Uterus (tissue), 2 donors: Measurements from ENCODE around the gene FBXO7.

ENCODE experiments used
- POLR2A ChIP-seq, 2 donors: fragments of 450-650 bp; IDR thresholded peaks; one replicate each; pipeline ENCODE4 v1.6.1; 2016; ENCODE audit warnings: antibody characterized with exemption in 2 of 2, mild to moderate bottlenecking in 1 of 2, moderate library complexity in 1 of 2
- TF ChIP-seq, protein P1 (sequence below), 4 experiments: fragments of 200-600 bp in 2 of 4; fragments of 450-650 bp in 2 of 4; sonication (generic) in 2 of 4; IDR thresholded peaks; one replicate each; pipeline ENCODE4 v1.5.1; 2016 to 2019; ENCODE audit warnings: antibody characterized with exemption in 4 of 4, mild to moderate bottlenecking in 2 of 4, moderate library complexity in 1 of 4

DNA sequence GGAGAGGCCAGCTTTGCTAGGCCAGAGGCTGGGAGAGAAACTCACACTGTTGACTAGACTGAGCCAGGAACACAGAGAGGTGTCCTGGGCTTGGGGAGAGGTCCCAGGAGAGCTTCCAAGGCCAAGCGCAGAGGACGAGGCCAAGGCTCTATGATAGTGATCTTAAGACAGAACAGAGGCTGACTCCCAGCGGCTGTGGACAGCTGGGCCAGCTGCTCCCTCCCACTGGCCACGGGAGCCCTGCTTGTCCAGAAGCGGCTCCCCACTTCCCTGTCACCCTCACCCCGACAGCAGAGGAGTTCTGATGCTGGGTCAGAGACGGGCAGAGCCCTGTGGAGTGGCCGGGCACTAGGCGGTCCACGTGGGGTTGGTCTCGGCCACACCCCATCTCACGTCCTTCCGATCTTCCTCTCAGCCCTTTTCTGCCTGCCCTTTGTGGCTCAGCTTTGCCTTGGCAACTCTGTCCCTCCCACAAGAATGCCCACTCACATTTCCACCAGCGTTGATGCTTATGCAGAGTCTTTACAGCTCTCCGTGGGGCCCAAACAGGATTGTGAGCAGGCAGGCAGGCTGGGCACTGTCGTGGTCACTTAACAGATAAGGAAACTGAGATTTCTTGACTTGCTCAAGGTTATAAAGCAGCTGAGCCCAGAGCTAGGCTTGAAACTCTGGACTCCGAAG is 68.2 kb downstream of the FBXO7 start:
- no peak for TF ChIP-seq POLR2A (IDR thresholded peaks at IDR 0.05)
- TF ChIP-seq, protein P1, sequence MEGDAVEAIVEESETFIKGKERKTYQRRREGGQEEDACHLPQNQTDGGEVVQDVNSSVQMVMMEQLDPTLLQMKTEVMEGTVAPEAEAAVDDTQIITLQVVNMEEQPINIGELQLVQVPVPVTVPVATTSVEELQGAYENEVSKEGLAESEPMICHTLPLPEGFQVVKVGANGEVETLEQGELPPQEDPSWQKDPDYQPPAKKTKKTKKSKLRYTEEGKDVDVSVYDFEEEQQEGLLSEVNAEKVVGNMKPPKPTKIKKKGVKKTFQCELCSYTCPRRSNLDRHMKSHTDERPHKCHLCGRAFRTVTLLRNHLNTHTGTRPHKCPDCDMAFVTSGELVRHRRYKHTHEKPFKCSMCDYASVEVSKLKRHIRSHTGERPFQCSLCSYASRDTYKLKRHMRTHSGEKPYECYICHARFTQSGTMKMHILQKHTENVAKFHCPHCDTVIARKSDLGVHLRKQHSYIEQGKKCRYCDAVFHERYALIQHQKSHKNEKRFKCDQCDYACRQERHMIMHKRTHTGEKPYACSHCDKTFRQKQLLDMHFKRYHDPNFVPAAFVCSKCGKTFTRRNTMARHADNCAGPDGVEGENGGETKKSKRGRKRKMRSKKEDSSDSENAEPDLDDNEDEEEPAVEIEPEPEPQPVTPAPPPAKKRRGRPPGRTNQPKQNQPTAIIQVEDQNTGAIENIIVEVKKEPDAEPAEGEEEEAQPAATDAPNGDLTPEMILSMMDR (IDR thresholded peaks at IDR 0.05): no peak
